Activated naive CD8-positive, alpha-beta T cell treated with anti-CD3 and anti-CD28 coated beads for 36 hours (primary cell): ENCODE measurements around the gene UBQLN4. TPM values are rescaled to one million over a fixed set of nuclear protein-coding genes. Genes with fewer than 3 reads are reported as not detected.

Experiments
- DNase-seq: peaks from one replicate; pipeline ENCODE4 v3.0.0; 2021
- H3K27ac Mint-ChIP-seq: one replicate; pipeline ENCODE4 v1.8.0; 2022; ENCODE audit warnings: mild to moderate bottlenecking, moderate library complexity, mixed read lengths
- H3K27me3 Mint-ChIP-seq: one replicate; pipeline ENCODE4 v1.8.0; 2022; ENCODE audit warnings: mild to moderate bottlenecking, mixed read lengths
- H3K36me3 Mint-ChIP-seq: one replicate; pipeline ENCODE4 v1.8.0; 2021; ENCODE audit warnings: mild to moderate bottlenecking, mixed read lengths
- H3K4me1 Mint-ChIP-seq: one replicate; pipeline ENCODE4 v1.8.0; 2021; ENCODE audit warnings: mixed read lengths
- H3K4me3 Mint-ChIP-seq: one replicate; pipeline ENCODE4 v1.8.0; 2022; ENCODE audit warnings: mild to moderate bottlenecking, moderate library complexity, mixed read lengths
- H3K9me3 Mint-ChIP-seq: one replicate; pipeline ENCODE4 v1.8.0; 2022; ENCODE audit warnings: mixed read lengths
- total RNA-seq, 2 experiments: library from RNA; stranded (reverse); gene quantifications; one replicate each; pipeline ENCODE4 v1.2.3, GENCODE V29; 2021

UBQLN4 gene
- total RNA-seq, 2 experiments from 2014 or later: 42.6 to 47.1 TPM

GRCh38 chr1:156086256-156086662 lies 32.7 kb upstream of the UBQLN4 start:
- Mint-ChIP-seq H3K36me3 (no peaks in the 10 kb centered on the region), H3K9me3 (no peaks in the 10 kb centered on the region), H3K27ac (no peak overlapping the region), H3K27me3 (peaks cover 61% of the 10 kb centered on the region), H3K4me1 (peaks cover 3% of the 10 kb centered on the region), H3K4me3 (no peak overlapping the region)
- no peak for DNase-seq

GRCh38 chr1:156083800-156084790 lies 30.5 kb upstream of the UBQLN4 start:
- no peak overlapping the region for H3K4me3 Mint-ChIP-seq
- DNase-seq: no peak
- H3K4me1 Mint-ChIP-seq: peaks cover 2% of the 10 kb centered on the region
- no peaks in the 10 kb centered on the region for H3K9me3 Mint-ChIP-seq
- no peaks in the 10 kb centered on the region for H3K36me3 Mint-ChIP-seq
- peaks cover 56% of the 10 kb centered on the region for H3K27me3 Mint-ChIP-seq
- H3K27ac Mint-ChIP-seq: no peak overlapping the region

- Mint-ChIP-seq H3K4me1 (peaks cover 2% of the 10 kb centered on the region), H3K36me3 (no peaks in the 10 kb centered on the region), H3K27me3 (peaks cover 50% of the 10 kb centered on the region), H3K9me3 (no peaks in the 10 kb centered on the region), H3K4me3 (peak within 1 kb of the TSS; percentile 82), H3K27ac (no peak within 1 kb of the TSS)
- DNase-seq: peak; percentile 64
Measured at GRCh38 chr1:156082309-156083091, 28.9 kb upstream of the UBQLN4 start, which contains the start of gene MEX3A. TSS of gene MEX3A (minus strand) at chr1:156082465. CDS start at chr1:156081998, 467 bp downstream.

- H3K27me3 Mint-ChIP-seq: peaks cover 44% of the 10 kb centered on the region
- peaks cover 2% of the 10 kb centered on the region for H3K4me1 Mint-ChIP-seq
Measured at GRCh38 chr1:156081917-156082308, 28.3 kb upstream of the UBQLN4 start.

GRCh38 chr1:156081180-156081916 lies 27.8 kb upstream of the UBQLN4 start:
- no peak overlapping the region for H3K27ac Mint-ChIP-seq
- peaks cover 38% of the 10 kb centered on the region for H3K27me3 Mint-ChIP-seq
- H3K9me3 Mint-ChIP-seq: no peaks in the 10 kb centered on the region
- no peaks in the 10 kb centered on the region for H3K36me3 Mint-ChIP-seq
- H3K4me1 Mint-ChIP-seq: peaks cover 2% of the 10 kb centered on the region
- no peak for DNase-seq
- H3K4me3 Mint-ChIP-seq: peak overlapping the region; percentile 82

More at GRCh38 chr1:156081917-156082308, 28.3 kb upstream of the UBQLN4 start:
- Mint-ChIP-seq H3K36me3 (no peaks in the 10 kb centered on the region), H3K9me3 (no peaks in the 10 kb centered on the region), H3K4me3 (peak overlapping the region; percentile 82), H3K27ac (no peak overlapping the region)
- DNase-seq: no peak

GRCh38 chr1:156080863-156081179 lies 27.2 kb upstream of the UBQLN4 start:
- no peak for DNase-seq
- H3K4me3 Mint-ChIP-seq: peak overlapping the region; percentile 9
- no peaks in the 10 kb centered on the region for H3K9me3 Mint-ChIP-seq
- no peaks in the 10 kb centered on the region for H3K36me3 Mint-ChIP-seq
- H3K27ac Mint-ChIP-seq: no peak overlapping the region
- H3K4me1 Mint-ChIP-seq: peaks cover 2% of the 10 kb centered on the region
- peaks cover 34% of the 10 kb centered on the region for H3K27me3 Mint-ChIP-seq

GRCh38 chr1:156080241-156080862 lies 26.8 kb upstream of the UBQLN4 start:
- peaks cover 2% of the 10 kb centered on the region for H3K4me1 Mint-ChIP-seq
- H3K36me3 Mint-ChIP-seq: no peaks in the 10 kb centered on the region
- peaks cover 30% of the 10 kb centered on the region for H3K27me3 Mint-ChIP-seq
- no peak overlapping the region for H3K27ac Mint-ChIP-seq
- DNase-seq: no peak
- H3K9me3 Mint-ChIP-seq: no peaks in the 10 kb centered on the region
- no peak overlapping the region for H3K4me3 Mint-ChIP-seq

- Mint-ChIP-seq H3K4me1 (peaks cover 2% of the 10 kb centered on the region), H3K9me3 (no peaks in the 10 kb centered on the region), H3K27ac (no peak overlapping the region), H3K4me3 (no peak overlapping the region), H3K27me3 (peaks cover 24% of the 10 kb centered on the region), H3K36me3 (no peaks in the 10 kb centered on the region)
- DNase-seq: no peak
Measured at GRCh38 chr1:156079762-156080161, 26.2 kb upstream of the UBQLN4 start.

GRCh38 chr1:156078728-156079127 lies 25.1 kb upstream of the UBQLN4 start:
- H3K27ac Mint-ChIP-seq: no peak overlapping the region
- no peak overlapping the region for H3K4me3 Mint-ChIP-seq
- H3K4me1 Mint-ChIP-seq: peaks cover 2% of the 10 kb centered on the region
- H3K9me3 Mint-ChIP-seq: no peaks in the 10 kb centered on the region
- DNase-seq: no peak
- peaks cover 14% of the 10 kb centered on the region for H3K27me3 Mint-ChIP-seq
- H3K36me3 Mint-ChIP-seq: no peaks in the 10 kb centered on the region

- Mint-ChIP-seq H3K27me3 (peaks cover 5% of the 10 kb centered on the region), H3K27ac (no peak overlapping the region), H3K4me1 (no peaks in the 10 kb centered on the region), H3K36me3 (no peaks in the 10 kb centered on the region), H3K9me3 (no peaks in the 10 kb centered on the region), H3K4me3 (no peak overlapping the region)
- DNase-seq: no peak
Measured at GRCh38 chr1:156077430-156077760, 23.8 kb upstream of the UBQLN4 start.

GRCh38 chr1:156076609-156077429 lies 23.2 kb upstream of the UBQLN4 start:
- DNase-seq: no peak
- Mint-ChIP-seq H3K9me3 (no peaks in the 10 kb centered on the region), H3K27ac (no peak overlapping the region), H3K27me3 (peaks cover 5% of the 10 kb centered on the region), H3K4me1 (no peaks in the 10 kb centered on the region), H3K4me3 (no peak overlapping the region), H3K36me3 (no peaks in the 10 kb centered on the region)

GRCh38 chr1:156075775-156076204 lies 22.2 kb upstream of the UBQLN4 start:
- DNase-seq: no peak
- Mint-ChIP-seq H3K4me1 (no peaks in the 10 kb centered on the region), H3K36me3 (no peaks in the 10 kb centered on the region), H3K9me3 (no peaks in the 10 kb centered on the region), H3K27ac (no peak overlapping the region), H3K4me3 (peak overlapping the region; percentile 33), H3K27me3 (no peaks in the 10 kb centered on the region)

GRCh38 chr1:156075162-156075561 lies 21.6 kb upstream of the UBQLN4 start:
- H3K36me3 Mint-ChIP-seq: no peaks in the 10 kb centered on the region
- H3K9me3 Mint-ChIP-seq: no peaks in the 10 kb centered on the region
- no peak overlapping the region for H3K4me3 Mint-ChIP-seq
- H3K27ac Mint-ChIP-seq: no peak overlapping the region
- H3K27me3 Mint-ChIP-seq: no peaks in the 10 kb centered on the region
- no peak for DNase-seq
- no peaks in the 10 kb centered on the region for H3K4me1 Mint-ChIP-seq

- no peak overlapping the region for H3K4me3 Mint-ChIP-seq
- DNase-seq: no peak
- H3K4me1 Mint-ChIP-seq: no peaks in the 10 kb centered on the region
- H3K36me3 Mint-ChIP-seq: no peaks in the 10 kb centered on the region
- no peak overlapping the region for H3K27ac Mint-ChIP-seq
- H3K27me3 Mint-ChIP-seq: no peaks in the 10 kb centered on the region
- H3K9me3 Mint-ChIP-seq: no peaks in the 10 kb centered on the region
Measured at GRCh38 chr1:156074661-156075060, 21.1 kb upstream of the UBQLN4 start.
